Neutrophil (primary cell): ENCODE measurements around the gene CPN1.

Experiments used
- H3K27ac ChIP-seq: fragments of 200-600 bp; sonication (generic); 2 replicates; pipeline ENCODE4 v1.5.1; 2016; ENCODE audit warnings: mild to moderate bottlenecking, moderate library complexity
- H3K27me3 ChIP-seq: fragments of 200-600 bp; sonication (generic); 2 replicates; pipeline ENCODE4 v1.6.0; 2016; ENCODE audit warnings: mild to moderate bottlenecking
- H3K36me3 ChIP-seq: fragments of 200-600 bp; sonication (generic); 2 replicates; pipeline ENCODE4 v1.5.1; 2017
- H3K4me1 ChIP-seq, 2 experiments: fragments of 200-600 bp in 1 of 2; sonication (generic) in 1 of 2; 1 replicate in 1 of 2; 2 replicates in 1 of 2; pipeline versions ENCODE4 v1.5.1 to v1.6.1; 2013 to 2016; ENCODE audit warnings: low read depth in 1 of 2, low read length in 1 of 2, mild to moderate bottlenecking in 1 of 2, moderate library complexity in 1 of 2; ENCODE audit not compliant: control insufficient read depth in 1 of 2, insufficient read depth in 1 of 2
- H3K4me3 ChIP-seq, 2 experiments: fragments of 200-600 bp in 1 of 2; sonication (generic) in 1 of 2; 1 replicate in 1 of 2; 2 replicates in 1 of 2; pipeline ENCODE4 v1.5.1; 2013 to 2016; ENCODE audit warnings: low read depth in 1 of 2, low read length in 1 of 2, mild to moderate bottlenecking in 1 of 2, moderate library complexity in 1 of 2
- H3K9me3 ChIP-seq: fragments of 200-600 bp; sonication (generic); 2 replicates; pipeline ENCODE4 v1.5.1; 2016
- TF ChIP-seq, protein P1 (sequence below): fragments of 200-600 bp; sonication (generic); IDR thresholded peaks from 2 replicates; pipeline ENCODE4 v1.5.1; 2016; ENCODE audit warnings: antibody characterized with exemption

The CPN1 gene

GRCh38 chr10:100036850-100037249, 44.8 kb downstream of the CPN1 start:
- Histone ChIP-seq H3K36me3 (no peaks in the 10 kb centered on the region), H3K27me3 (no peaks in the 10 kb centered on the region), H3K4me1 (peaks cover 35% of the 10 kb centered on the region in 2 experiments), H3K9me3 (no peaks in the 10 kb centered on the region), H3K27ac (no peak overlapping the region), H3K4me3 (no peak overlapping the region)
- TF ChIP-seq, protein P1, sequence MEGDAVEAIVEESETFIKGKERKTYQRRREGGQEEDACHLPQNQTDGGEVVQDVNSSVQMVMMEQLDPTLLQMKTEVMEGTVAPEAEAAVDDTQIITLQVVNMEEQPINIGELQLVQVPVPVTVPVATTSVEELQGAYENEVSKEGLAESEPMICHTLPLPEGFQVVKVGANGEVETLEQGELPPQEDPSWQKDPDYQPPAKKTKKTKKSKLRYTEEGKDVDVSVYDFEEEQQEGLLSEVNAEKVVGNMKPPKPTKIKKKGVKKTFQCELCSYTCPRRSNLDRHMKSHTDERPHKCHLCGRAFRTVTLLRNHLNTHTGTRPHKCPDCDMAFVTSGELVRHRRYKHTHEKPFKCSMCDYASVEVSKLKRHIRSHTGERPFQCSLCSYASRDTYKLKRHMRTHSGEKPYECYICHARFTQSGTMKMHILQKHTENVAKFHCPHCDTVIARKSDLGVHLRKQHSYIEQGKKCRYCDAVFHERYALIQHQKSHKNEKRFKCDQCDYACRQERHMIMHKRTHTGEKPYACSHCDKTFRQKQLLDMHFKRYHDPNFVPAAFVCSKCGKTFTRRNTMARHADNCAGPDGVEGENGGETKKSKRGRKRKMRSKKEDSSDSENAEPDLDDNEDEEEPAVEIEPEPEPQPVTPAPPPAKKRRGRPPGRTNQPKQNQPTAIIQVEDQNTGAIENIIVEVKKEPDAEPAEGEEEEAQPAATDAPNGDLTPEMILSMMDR = no peak

DNA sequence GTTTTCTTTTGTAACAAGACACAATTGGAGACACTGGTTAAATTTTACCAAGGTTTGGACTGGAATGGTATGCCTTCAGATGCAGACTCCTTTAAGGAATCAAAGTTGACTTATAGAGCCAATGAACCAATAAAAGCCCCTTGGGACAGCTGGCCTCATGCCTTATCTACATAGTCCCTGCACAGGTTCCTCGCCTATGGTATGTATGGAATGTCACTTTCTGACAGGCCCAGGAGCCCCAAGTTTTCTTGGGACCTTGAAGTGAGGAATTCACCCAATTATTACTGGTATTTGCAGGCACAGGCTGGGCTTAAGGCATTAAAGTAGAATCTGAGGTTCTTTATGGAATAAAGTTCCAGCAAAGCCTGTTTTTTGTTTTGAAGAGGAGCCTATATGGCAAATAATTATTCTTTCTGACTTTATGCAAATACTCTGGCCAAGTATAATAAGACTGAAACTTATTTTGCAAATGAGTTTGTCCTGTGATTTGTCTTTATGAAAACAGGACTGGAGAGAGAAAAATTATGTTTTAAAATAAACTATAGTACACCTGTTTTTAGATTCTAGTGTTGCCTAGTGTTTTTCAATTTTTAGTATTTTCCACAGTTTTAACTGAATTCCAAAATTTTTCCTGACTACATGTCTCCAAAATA, 47.8 kb downstream of the CPN1 start:
- Histone ChIP-seq H3K36me3 (no peaks in the 10 kb centered on the region), H3K9me3 (no peaks in the 10 kb centered on the region), H3K4me3 (no peak overlapping the region), H3K4me1 (peaks cover 5% of the 10 kb centered on the region in 2 experiments), H3K27ac (no peak overlapping the region), H3K27me3 (no peaks in the 10 kb centered on the region)
- TF ChIP-seq, protein P1 = no peak

DNA sequence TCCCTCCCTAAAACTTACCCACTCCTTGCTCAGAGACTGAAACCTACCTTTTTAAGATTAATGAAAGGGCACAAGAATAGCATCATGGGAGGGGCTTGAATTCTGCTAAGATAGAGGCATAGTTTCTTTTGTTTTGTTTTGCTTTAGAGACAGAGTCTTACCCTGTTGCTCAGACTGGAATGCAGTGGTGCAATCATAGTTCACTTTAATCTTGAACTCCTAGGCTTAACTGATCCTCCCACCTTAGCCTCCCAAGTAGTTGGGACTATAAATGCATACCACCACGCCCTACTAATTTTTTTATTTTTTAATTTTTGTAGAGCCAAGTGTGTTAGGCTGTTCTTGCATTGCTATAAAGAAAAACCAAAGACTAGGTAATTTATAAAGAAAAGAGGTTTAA, 54.3 kb downstream of the CPN1 start:
- Histone ChIP-seq H3K4me1 (no peaks in the 10 kb centered on the region), H3K27ac (no peak overlapping the region), H3K4me3 (no peak overlapping the region), H3K36me3 (no peaks in the 10 kb centered on the region), H3K27me3 (no peaks in the 10 kb centered on the region), H3K9me3 (peaks cover 3% of the 10 kb centered on the region)
- TF ChIP-seq, protein P1 = no peak

DNA sequence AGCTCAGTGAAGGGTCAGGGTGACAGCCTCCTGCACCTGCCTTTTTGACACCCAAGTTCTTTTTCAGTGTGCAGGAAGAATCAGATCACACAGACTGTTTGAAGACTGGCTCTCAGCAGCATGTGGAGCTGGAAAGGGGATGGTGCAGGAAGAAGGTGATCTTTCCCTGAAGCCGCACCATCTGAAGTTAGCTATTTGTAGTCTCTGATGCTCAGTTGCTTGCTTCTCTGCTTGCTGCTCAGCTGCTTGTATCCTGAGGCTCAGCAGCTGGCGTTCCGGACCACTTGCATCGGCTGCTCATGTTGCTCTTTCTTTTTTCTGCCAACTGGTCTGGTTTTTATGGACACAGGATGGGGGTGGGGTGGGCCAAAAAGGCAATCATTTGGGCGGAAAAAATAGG, 56.1 kb downstream of the CPN1 start:
- Histone ChIP-seq H3K36me3 (no peaks in the 10 kb centered on the region), H3K9me3 (peaks cover 3% of the 10 kb centered on the region), H3K4me1 (no peaks in the 10 kb centered on the region), H3K4me3 (no peak overlapping the region), H3K27me3 (peaks cover 4% of the 10 kb centered on the region), H3K27ac (no peak overlapping the region)
- TF ChIP-seq, protein P1 = no peak

GRCh38 chr10:100024748-100025147, 56.9 kb downstream of the CPN1 start:
- Histone ChIP-seq H3K36me3 (no peaks in the 10 kb centered on the region), H3K4me3 (no peak overlapping the region), H3K9me3 (peaks cover 3% of the 10 kb centered on the region), H3K4me1 (no peaks in the 10 kb centered on the region), H3K27ac (no peak overlapping the region), H3K27me3 (peaks cover 12% of the 10 kb centered on the region)
- TF ChIP-seq, protein P1 = no peak
